Measurements from ENCODE around the gene MEGF6. TPM values are rescaled to one million over a fixed set of nuclear protein-coding genes. Genes with fewer than 3 reads are reported as not detected.
"Not testable (repeated sequence)": the region's sequence is repeated elsewhere in the genome, so short reads cannot be mapped to it uniquely, and the experiment has no call there.

MEGF6 gene
- total RNA-seq, 2 donors from 2014 or later = 22.4 to 24.9 TPM

DNA sequence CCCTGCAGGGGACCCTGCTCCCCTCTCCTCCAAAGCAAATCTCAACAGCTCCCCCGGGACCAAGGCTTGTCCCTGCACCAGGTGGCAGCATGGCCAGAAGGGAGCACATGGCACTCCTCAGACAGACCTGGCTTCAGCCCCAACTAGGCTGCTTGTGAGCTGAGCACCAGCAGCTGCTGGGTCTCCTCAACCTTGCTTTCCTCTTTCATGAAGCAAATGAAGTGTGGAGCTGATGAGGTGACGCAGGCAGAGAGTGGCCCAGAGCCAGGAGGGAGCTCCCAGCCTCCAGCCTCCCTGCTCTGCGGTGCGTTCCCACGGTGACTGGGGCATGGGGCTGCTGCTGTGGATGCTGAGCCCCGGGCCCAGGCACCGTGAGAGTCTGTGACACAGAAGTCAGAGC lies 34.0 kb downstream of the MEGF6 start:
- Histone ChIP-seq H3K4me1 (no peaks in the 10 kb centered on the region), H3K27ac (no peak overlapping the region), H3K36me3 (replicated peaks in 1 of 2; ENCODE audit: insufficient read depth in 1 of 2, low read depth in 2 of 2) (no peaks in the 10 kb centered on the region), H3K9me3 (no peaks in the 10 kb centered on the region), H3K4me3 (no peak overlapping the region), H3K27me3 (no peaks in the 10 kb centered on the region)
- no peak for TF ChIP-seq POLR2A (IDR thresholded peaks at IDR 0.05)
- intact Hi-C loops (cut with DNase I) = no loop called here
- ATAC-seq = no peak
- WGBS, 2 donors = 67 to 82% methylated on average over 2 to 7 of the region's 7 CpGs
- peak in 2 of 4 donors; percentile 11 to 23 for DNase-seq

DNA sequence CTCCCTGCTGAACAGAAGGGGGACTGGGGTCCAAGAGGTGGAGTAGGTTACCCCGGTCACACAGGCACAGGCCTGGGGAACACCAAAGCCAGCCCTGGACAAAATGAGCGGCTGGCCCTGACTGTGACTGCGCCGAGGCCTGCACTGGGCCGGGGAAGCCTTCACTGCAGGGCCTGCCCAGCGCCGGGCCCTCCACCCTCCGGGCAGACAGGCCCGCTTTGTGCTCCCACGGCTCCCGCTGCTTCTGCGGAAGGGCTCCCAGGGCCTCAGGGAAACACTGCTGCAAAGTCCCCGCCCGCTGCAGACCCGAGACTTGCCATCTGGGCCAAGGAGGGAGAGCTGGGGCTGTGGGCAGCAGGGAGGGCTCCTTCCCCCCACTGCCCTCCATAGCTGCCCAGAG lies 35.3 kb downstream of the MEGF6 start:
- ATAC-seq = no peak
- DNase-seq = no peak
- Histone ChIP-seq H3K27ac (no peak overlapping the region), H3K27me3 (no peaks in the 10 kb centered on the region), H3K4me3 (no peak overlapping the region), H3K36me3 (replicated peaks in 1 of 2; ENCODE audit: insufficient read depth in 1 of 2, low read depth in 2 of 2) (no peaks in the 10 kb centered on the region), H3K9me3 (no peaks in the 10 kb centered on the region), H3K4me1 (no peaks in the 10 kb centered on the region)
- TF ChIP-seq POLR2A (IDR thresholded peaks at IDR 0.05) (no peak), CTCF (IDR thresholded peaks at IDR 0.05) (no peak)
- 75 to 85% methylated on average over 7 to 12 of the region's 15 CpGs for WGBS, 2 donors
- intact Hi-C loops (cut with DNase I) = no loop called here

DNA sequence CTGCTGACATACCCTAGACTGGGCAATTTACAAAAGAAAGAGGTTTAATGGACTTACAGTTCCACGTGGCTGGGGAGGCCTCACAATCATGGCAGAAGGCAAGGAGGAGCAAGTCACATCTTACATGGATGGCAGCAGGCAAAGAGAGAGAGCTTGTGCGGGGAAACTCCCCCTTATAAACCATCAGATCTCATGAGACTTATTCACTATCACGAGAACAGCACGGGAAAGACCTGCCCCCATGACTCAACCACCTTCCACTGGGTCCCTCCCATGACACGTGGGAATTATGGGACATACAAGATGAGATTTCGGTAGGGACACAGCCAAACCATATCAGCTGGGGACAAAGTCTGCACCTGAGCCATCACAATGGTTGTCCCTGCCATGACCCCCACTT lies 35.8 kb downstream of the MEGF6 start:
- H3K4me1 ChIP-seq; H3K27ac ChIP-seq; DNase-seq; H3K36me3 ChIP-seq (replicated peaks in 1 of 2; ENCODE audit: insufficient read depth in 1 of 2, low read depth in 2 of 2); H3K4me3 ChIP-seq; intact Hi-C loops (cut with DNase I); H3K27me3 ChIP-seq; ATAC-seq; H3K9me3 ChIP-seq: not testable (repeated sequence)
- 71 to 76% methylated on average over 6 of the region's 6 CpGs for WGBS, 2 donors

GRCh38 chr1:3573500-3573899 lies 37.8 kb downstream of the MEGF6 start:
- Histone ChIP-seq H3K36me3 (replicated peaks in 1 of 2; ENCODE audit: insufficient read depth in 1 of 2, low read depth in 2 of 2) (no peaks in the 10 kb centered on the region), H3K4me1 (no peaks in the 10 kb centered on the region), H3K27ac (no peak overlapping the region), H3K9me3 (no peaks in the 10 kb centered on the region), H3K4me3 (no peak overlapping the region), H3K27me3 (no peaks in the 10 kb centered on the region)
- DNase-seq = no peak
- no peak for ATAC-seq
- no peak for TF ChIP-seq POLR2A (IDR thresholded peaks at IDR 0.05)
- TF ChIP-seq CTCF (IDR thresholded peaks at IDR 0.05) = no peak
- WGBS, 2 donors = 61% methylated on average over 9 of the region's 9 CpGs; no CpG with 5 or more reads in 1 of the 2 donors
- intact Hi-C loops (cut with DNase I) = no loop called here

DNA sequence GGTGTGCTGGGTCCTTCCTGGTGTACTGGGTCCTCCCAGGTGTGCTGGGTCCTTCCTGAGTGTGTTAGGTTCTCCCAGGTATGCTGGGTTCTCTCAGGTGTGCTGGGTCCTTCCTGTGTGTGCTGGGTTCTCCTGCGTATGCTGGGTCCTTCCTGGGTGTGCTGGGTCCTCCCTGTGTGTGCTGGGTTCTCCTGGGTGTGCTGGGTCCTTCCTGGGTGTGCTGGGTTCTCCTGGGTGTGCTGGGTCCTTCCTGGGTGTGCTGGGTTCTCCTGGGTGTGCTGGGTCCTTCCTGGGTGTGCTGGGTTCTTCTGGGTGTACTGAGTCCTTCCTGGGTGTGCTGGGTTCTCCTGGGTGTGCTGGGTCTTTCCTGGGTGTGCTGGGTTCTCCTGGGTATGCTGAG lies 38.7 kb downstream of the MEGF6 start:
- intact Hi-C loops (cut with DNase I); H3K4me3 ChIP-seq; H3K9me3 ChIP-seq; H3K27ac ChIP-seq; H3K36me3 ChIP-seq (replicated peaks in 1 of 2; ENCODE audit: insufficient read depth in 1 of 2, low read depth in 2 of 2); DNase-seq; H3K27me3 ChIP-seq; ATAC-seq; H3K4me1 ChIP-seq: not testable (repeated sequence)
- WGBS, 2 donors = 77% methylated on average over 1 of the region's 1 CpG; no CpG with 5 or more reads in 1 of the 2 donors

DNA sequence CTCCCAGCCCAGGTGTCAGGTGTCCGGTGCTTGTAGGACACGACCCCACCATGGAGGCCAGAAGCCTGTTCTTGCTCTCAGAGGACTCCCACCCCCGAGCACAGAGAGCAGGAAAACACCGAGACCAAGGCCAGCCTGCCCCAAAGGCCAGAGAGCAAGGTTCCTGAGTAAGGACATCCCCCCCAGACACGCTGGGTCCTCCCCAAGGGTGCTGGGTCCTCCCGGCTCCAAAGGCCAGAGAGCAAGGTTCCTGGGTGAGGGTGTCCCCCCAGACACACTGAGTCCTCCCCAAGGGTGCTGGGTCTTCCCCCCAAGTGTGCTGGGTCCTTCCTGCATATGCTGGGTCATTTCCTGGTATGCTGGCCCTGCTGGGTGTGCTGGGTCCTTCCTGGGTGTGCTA lies 40.0 kb downstream of the MEGF6 start:
- intact Hi-C loops (cut with DNase I) = no loop called here
- TF ChIP-seq CTCF (IDR thresholded peaks at IDR 0.05) (no peak), POLR2A (IDR thresholded peaks at IDR 0.05) (no peak)
- H3K9me3 ChIP-seq = no peaks in the 10 kb centered on the region

More for the DNA sequence above, 40.0 kb downstream of the MEGF6 start:
- H3K27me3 ChIP-seq = no peaks in the 10 kb centered on the region
- WGBS, 2 donors = 67% methylated on average over 5 of the region's 6 CpGs; no CpG with 5 or more reads in 1 of the 2 donors
- ATAC-seq (no peak), DNase-seq (no peak)
- H3K36me3 ChIP-seq (replicated peaks in 1 of 2; ENCODE audit: insufficient read depth in 1 of 2, low read depth in 2 of 2) = no peaks in the 10 kb centered on the region
- H3K27ac ChIP-seq = no peak overlapping the region
- no peaks in the 10 kb centered on the region for H3K4me1 ChIP-seq
- H3K4me3 ChIP-seq = no peak overlapping the region

All from body of pancreas (tissue), 4 donors.